ENCODE results near the gene DKK1.

GRCh38 chr10:52357971-52358370, 43.9 kb downstream of the DKK1 start:
- TF ChIP-seq POLR2A (IDR thresholded peaks at IDR 0.05), result no peak
- TF ChIP-seq, protein P1, sequence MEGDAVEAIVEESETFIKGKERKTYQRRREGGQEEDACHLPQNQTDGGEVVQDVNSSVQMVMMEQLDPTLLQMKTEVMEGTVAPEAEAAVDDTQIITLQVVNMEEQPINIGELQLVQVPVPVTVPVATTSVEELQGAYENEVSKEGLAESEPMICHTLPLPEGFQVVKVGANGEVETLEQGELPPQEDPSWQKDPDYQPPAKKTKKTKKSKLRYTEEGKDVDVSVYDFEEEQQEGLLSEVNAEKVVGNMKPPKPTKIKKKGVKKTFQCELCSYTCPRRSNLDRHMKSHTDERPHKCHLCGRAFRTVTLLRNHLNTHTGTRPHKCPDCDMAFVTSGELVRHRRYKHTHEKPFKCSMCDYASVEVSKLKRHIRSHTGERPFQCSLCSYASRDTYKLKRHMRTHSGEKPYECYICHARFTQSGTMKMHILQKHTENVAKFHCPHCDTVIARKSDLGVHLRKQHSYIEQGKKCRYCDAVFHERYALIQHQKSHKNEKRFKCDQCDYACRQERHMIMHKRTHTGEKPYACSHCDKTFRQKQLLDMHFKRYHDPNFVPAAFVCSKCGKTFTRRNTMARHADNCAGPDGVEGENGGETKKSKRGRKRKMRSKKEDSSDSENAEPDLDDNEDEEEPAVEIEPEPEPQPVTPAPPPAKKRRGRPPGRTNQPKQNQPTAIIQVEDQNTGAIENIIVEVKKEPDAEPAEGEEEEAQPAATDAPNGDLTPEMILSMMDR (IDR thresholded peaks at IDR 0.05 in 8 of 11, conservative IDR thresholded peaks at IDR 0.05 in 3 of 11), result no peak

All from spleen (tissue), 7 donors.